ENCODE results near the gene TM4SF5.

- no peak for TF ChIP-seq E2F8 (IDR thresholded peaks at IDR 0.05; ENCODE audit: low read depth, partially characterized antibody)
- TF ChIP-seq BCLAF1 (IDR thresholded peaks at IDR 0.05), result no peak
- no peak for TF ChIP-seq NFYA (IDR thresholded peaks at IDR 0.05; ENCODE audit: borderline replicate concordance, low read depth, low read length)
- TF ChIP-seq STAT3 (IDR thresholded peaks at IDR 0.05; ENCODE audit: low read depth, low read length), result no peak
Measured at GRCh38 chr17:4769628-4770027, 2.1 kb upstream of the TM4SF5 start.

All from GM12878 (cell line).